ENCODE data around the gene THSD4. TPM values are rescaled to one million over a fixed set of nuclear protein-coding genes. Genes with fewer than 3 reads are reported as not detected.

The THSD4 gene
- total RNA-seq, 4 donors from 2014 or later = 16.6 to 25.3 (median 24.1) TPM

DNA sequence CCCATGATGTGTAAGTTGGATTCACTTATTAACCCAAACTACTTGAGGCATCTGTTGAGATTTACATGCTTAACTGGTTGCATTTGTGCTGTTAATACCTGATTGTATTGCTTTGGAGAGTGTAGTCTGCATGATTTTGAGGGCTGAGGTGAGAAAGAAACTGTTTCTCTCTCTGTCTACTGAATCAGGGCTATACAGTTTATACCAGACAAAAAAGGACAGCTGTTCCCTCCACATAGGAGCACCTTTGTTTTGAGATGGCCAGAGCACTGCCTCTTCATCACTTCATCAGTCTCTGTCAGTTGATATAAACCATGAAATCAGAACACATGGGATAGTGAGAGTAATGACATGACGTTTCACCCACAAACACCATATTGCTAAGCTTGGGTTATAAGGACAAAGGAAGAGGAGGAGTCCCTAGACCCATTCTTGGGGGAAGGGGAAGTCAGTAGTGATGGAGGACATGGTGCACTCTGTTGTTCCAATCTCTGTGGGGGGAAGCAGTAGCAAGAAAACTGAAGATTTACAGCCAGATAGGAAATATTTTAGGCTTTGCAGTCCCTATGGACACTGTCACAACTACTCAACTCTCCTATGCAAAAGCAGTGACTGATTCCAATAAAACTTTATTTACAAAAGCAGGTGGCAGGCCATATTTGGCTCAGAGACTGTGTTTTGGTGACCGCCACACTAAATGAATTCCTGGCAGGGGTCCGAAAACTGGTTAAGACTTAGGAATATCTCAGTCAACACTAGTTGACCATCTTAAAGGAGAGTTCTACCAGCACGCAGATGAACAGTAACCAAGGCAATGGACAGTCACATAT is 571.2 kb downstream of the THSD4 start:
- H3K4me1 ChIP-seq = peaks cover 14% of the 10 kb centered on the region
- no peak for DNase-seq (ENCODE audit: low spot score in 2 of 2)

DNA sequence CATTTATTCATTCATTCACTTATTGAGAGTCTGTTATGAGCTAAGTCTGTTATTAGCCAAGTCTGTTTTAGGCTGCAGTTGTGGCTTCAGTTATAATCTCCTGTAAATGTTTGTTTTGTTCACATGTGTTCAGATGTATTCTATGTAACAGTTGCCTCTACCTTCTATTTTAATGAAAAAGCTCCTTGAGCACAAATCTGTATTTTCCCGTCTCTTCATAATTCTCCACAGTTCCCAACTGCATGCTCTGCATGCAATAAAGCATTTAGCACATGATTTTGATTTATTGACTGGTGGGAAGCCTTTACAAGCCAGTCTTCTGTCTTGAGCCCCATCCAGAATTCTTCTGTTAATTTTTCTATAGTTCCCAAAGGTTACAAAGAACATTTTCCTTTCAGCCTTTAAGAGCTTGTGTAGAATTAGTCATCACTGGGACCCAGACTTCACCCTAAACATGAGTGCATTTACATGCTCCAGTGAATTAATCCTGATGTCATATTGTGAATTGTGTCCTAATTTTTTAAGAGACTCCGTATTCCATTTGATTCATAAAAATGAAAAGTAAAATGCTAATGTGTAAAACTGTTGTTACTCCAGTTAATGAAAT is 572.7 kb downstream of the THSD4 start:
- no peaks in the 10 kb centered on the region for H3K9me3 ChIP-seq
- no peak overlapping the region for H3K4me3 ChIP-seq
- no peaks in the 10 kb centered on the region for H3K36me3 ChIP-seq
- no peaks in the 10 kb centered on the region for H3K27me3 ChIP-seq
- TF ChIP-seq, protein P1, sequence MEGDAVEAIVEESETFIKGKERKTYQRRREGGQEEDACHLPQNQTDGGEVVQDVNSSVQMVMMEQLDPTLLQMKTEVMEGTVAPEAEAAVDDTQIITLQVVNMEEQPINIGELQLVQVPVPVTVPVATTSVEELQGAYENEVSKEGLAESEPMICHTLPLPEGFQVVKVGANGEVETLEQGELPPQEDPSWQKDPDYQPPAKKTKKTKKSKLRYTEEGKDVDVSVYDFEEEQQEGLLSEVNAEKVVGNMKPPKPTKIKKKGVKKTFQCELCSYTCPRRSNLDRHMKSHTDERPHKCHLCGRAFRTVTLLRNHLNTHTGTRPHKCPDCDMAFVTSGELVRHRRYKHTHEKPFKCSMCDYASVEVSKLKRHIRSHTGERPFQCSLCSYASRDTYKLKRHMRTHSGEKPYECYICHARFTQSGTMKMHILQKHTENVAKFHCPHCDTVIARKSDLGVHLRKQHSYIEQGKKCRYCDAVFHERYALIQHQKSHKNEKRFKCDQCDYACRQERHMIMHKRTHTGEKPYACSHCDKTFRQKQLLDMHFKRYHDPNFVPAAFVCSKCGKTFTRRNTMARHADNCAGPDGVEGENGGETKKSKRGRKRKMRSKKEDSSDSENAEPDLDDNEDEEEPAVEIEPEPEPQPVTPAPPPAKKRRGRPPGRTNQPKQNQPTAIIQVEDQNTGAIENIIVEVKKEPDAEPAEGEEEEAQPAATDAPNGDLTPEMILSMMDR (IDR thresholded peaks at IDR 0.05) = no peak
- no peak for TF ChIP-seq POLR2A (IDR thresholded peaks at IDR 0.05)
- no peak for TF ChIP-seq EP300 (IDR thresholded peaks at IDR 0.05)
- no peak for TF ChIP-seq POLR2AphosphoS5 (IDR thresholded peaks at IDR 0.05)
- peaks cover 30% of the 10 kb centered on the region for H3K4me1 ChIP-seq
- no peak for DNase-seq (ENCODE audit: low spot score in 2 of 2)
- WGBS = 60% methylated on average over 2 of the region's 2 CpGs
- no peak overlapping the region for H3K27ac ChIP-seq

More for the DNA sequence above, 571.2 kb downstream of the THSD4 start:
- TF ChIP-seq POLR2AphosphoS5 (IDR thresholded peaks at IDR 0.05) (no peak), EP300 (IDR thresholded peaks at IDR 0.05) (no peak), POLR2A (IDR thresholded peaks at IDR 0.05) (no peak)
- TF ChIP-seq, protein P1 (IDR thresholded peaks at IDR 0.05) = no peak
- Histone ChIP-seq H3K4me3 (no peak overlapping the region), H3K27me3 (no peaks in the 10 kb centered on the region), H3K9me3 (no peaks in the 10 kb centered on the region), H3K27ac (no peak overlapping the region), H3K36me3 (no peaks in the 10 kb centered on the region)
- 94% methylated on average over 4 of the region's 4 CpGs for WGBS

DNA sequence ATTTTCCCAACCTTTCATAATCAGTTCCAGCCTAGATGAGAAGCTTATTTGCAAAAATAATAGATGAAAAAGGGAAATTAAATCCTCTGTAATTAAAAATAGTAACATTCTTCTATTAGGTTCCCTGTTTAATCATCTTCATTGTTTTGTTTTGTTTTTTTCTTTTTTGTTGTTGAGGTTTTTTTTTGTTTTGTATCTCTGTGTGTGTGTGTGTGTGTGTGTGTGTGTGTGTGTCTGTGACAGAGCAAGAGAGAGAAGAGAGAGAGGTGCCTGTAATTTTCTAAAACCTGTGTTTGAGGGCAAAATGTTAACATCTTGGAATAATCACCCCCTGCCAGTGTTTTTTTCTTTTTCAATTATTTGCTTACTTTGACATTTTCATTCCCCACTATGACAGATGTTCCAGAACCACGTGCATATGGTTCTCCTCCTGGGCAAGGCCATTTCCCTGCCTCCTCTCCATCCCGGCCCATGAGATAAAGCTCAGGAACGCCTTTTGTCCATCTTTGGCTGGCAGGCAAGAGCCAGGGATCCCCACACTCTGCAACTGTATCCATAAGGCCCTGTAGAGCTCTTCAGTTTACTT is 573.3 kb downstream of the THSD4 start:
- H3K9me3 ChIP-seq = no peaks in the 10 kb centered on the region
- WGBS = 73% methylated on average over 3 of the region's 3 CpGs
- peaks cover 30% of the 10 kb centered on the region for H3K4me1 ChIP-seq
- H3K27ac ChIP-seq = no peak overlapping the region
- TF ChIP-seq, protein P1 (IDR thresholded peaks at IDR 0.05) = no peak
- no peak for TF ChIP-seq POLR2A (IDR thresholded peaks at IDR 0.05)
- no peak for TF ChIP-seq POLR2AphosphoS5 (IDR thresholded peaks at IDR 0.05)
- no peak for DNase-seq (ENCODE audit: low spot score in 2 of 2)
- H3K4me3 ChIP-seq = no peak overlapping the region
- H3K27me3 ChIP-seq = no peaks in the 10 kb centered on the region
- H3K36me3 ChIP-seq = no peaks in the 10 kb centered on the region

DNA sequence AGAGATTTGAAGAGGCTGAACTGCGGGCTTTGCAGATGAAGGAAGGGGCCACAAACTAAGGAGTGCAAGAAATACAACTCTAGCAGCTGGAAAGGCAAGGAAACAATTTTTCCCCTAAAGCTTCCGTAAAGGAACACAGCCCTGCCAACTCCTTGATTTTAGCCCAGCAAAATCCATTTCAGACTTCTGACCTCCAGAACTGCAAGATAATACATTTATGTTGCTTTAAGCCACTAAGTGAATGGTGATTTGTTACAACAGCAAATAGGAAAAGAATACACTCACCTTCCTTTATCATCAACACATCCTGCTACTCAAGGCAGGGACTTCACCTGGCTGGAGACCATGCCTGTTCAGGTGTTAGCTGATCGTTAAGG is 575.8 kb downstream of the THSD4 start:
- 66% methylated on average over 3 of the region's 3 CpGs for WGBS
- H3K27me3 ChIP-seq = no peaks in the 10 kb centered on the region
- H3K36me3 ChIP-seq = no peaks in the 10 kb centered on the region
- peak overlapping the region; percentile 59 for H3K27ac ChIP-seq
- DNase-seq (ENCODE audit: low spot score in 2 of 2) = no peak
- no peaks in the 10 kb centered on the region for H3K9me3 ChIP-seq
- TF ChIP-seq, protein P1 (IDR thresholded peaks at IDR 0.05) = no peak
- no peak for TF ChIP-seq EP300 (IDR thresholded peaks at IDR 0.05)
- TF ChIP-seq POLR2A (IDR thresholded peaks at IDR 0.05) = no peak
- no peak for TF ChIP-seq POLR2AphosphoS5 (IDR thresholded peaks at IDR 0.05)
- H3K4me1 ChIP-seq = peaks cover 30% of the 10 kb centered on the region
- no peak overlapping the region for H3K4me3 ChIP-seq

Data from suprapubic skin (tissue), 4 donors.